Ishikawa (cell line): ENCODE measurements around the gene DKC1.

ENCODE experiments used
- EP300 ChIP-seq: IDR thresholded peaks from 2 replicates; pipeline ENCODE4 v1.6.1; 2012; ENCODE audit warnings: borderline replicate concordance
- FOXM1 ChIP-seq: IDR thresholded peaks from 2 replicates; pipeline ENCODE4 v1.6.1; 2012; ENCODE audit warnings: low read depth, borderline replicate concordance
- MAX ChIP-seq: IDR thresholded peaks from 2 replicates; pipeline ENCODE4 v1.6.1; 2012
- NFIC ChIP-seq: IDR thresholded peaks from 2 replicates; pipeline ENCODE4 v1.6.1; 2012
- RAD21 ChIP-seq: IDR thresholded peaks from 2 replicates; pipeline ENCODE4 v1.6.1; 2012; ENCODE audit warnings: low read depth
- TAF1 ChIP-seq: IDR thresholded peaks from 2 replicates; pipeline ENCODE4 v1.6.1; 2012; ENCODE audit warnings: low read depth, mild to moderate bottlenecking
- TEAD4 ChIP-seq: IDR thresholded peaks from 2 replicates; pipeline ENCODE4 v1.6.1; 2012
- USF1 ChIP-seq: IDR thresholded peaks from 2 replicates; pipeline ENCODE4 v1.6.1; 2012
- YY1 ChIP-seq: IDR thresholded peaks from 2 replicates; pipeline ENCODE4 v1.6.1; 2012; ENCODE audit warnings: low read depth

GRCh38 chrX:154751203-154751668, 11.4 kb upstream of the DKC1 start:
- TF ChIP-seq RAD21 (no peak), EP300 (no peak), FOXM1 (no peak), MAX (no peak), YY1 (no peak), USF1 (no peak), TEAD4 (no peak), NFIC (no peak), TAF1 (no peak)
